Measurements from ENCODE around the gene UBE2S.

- TF ChIP-seq REST (IDR thresholded peaks at IDR 0.05; ENCODE audit: insufficient read depth in 1 of 2, low read depth in 2 of 2, low read length in 2 of 2), result no peak
- no peak for TF ChIP-seq POLR2AphosphoS5 (IDR thresholded peaks at IDR 0.05; ENCODE audit: low read depth, low read length)
- no peak for TF ChIP-seq FOXP2 (optimal IDR thresholded peaks at IDR 0.05; ENCODE audit: borderline replicate concordance, extremely low read depth, extremely low read length, insufficient read depth)
Observed at GRCh38 chr19:55400281-55401087, 7.1 kb downstream of the UBE2S start.
